ENCODE measurements around the gene EEF1E1.
"Not testable (repeated sequence)": the region's sequence is repeated elsewhere in the genome, so short reads cannot be mapped to it uniquely, and the experiment has no call there.

Gene EEF1E1

GRCh38 chr6:8061736-8062135 is 40.6 kb downstream of the EEF1E1 start:
- no peak for DNase-seq

GRCh38 chr6:8060346-8060745 is 42.0 kb downstream of the EEF1E1 start:
- DNase-seq = no peak

GRCh38 chr6:8059129-8059528 is 43.2 kb downstream of the EEF1E1 start:
- no peak for DNase-seq

- DNase-seq = no peak
Measured at GRCh38 chr6:8057793-8058192, 44.6 kb downstream of the EEF1E1 start.

DNA sequence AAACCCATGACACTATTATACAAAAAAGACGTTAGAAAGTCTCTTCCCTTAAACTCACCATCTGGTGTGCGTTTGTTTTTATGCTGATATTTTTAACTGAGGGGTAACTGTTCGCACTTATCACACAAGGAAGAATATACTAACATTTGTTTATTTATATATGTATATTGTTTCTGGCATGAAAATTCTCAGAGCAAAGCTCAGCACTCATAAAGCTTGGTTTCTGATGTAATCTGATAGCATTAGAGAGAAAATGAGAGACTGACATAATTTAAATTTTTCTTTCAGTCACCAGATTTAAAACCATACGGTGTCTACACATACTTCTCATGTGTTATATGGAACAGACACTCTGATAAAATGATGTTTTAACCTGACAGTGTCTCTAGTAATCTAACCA is 45.1 kb downstream of the EEF1E1 start:
- DNase-seq = no peak

GRCh38 chr6:8054276-8054675 is 48.1 kb downstream of the EEF1E1 start:
- no peak for DNase-seq

DNA sequence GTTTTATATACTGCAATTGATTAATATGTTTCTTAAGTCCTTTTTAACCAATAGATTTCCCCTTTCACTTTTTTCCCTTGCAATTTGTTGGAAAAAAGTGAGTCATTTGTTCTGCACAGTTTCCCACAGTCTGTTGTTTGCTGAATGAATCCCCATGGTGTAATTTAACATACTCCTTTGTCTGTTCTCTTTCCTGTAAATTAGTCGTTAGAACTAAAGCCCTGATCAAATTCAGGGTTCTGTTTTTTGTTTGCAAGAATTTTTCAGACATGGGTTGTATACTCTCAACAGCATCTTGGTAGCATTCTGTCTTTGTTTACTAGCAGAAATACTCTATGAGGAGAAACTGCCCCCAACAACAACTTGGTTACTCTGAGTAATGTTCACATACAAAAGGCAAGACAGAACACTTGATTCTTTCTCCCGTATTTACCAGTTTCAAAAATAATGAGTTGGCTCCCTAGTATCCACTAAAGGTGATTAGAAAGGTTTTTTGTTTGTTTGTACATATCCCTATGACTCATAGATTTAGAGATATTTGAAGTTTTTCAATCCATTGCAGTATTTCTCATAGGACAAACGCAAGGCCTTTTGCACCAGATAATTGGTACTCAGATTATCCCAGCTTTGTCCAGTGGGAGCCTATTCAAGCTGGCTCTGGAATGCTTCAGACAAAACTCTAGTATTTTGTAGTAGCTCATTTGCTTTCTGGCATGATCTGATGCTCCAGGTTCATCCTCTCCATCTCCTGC is 54.6 kb downstream of the EEF1E1 start:
- DNase-seq = no peak

DNA sequence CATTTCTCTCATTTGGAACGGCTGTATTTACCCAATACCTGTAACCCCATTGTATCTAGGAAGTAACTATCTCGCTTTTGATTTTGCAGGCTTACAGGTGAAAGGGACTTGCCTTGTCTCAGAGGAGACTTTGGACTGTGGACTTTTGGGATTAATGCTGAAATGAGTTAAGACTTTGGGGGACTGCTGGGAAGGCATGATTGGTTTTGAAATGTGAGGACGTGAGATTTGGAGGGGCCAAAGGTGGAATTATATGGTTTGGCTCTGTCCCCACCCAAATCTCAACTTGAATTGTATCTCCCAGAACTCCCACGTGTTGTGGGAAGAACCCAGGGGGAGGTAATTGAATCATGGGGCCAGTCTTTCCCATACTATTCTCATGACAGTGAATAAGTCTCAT is 56.6 kb downstream of the EEF1E1 start:
- not testable (repeated sequence) for DNase-seq

- no peak for DNase-seq
Measured at GRCh38 chr6:8043221-8043620, 59.1 kb downstream of the EEF1E1 start.

DNA sequence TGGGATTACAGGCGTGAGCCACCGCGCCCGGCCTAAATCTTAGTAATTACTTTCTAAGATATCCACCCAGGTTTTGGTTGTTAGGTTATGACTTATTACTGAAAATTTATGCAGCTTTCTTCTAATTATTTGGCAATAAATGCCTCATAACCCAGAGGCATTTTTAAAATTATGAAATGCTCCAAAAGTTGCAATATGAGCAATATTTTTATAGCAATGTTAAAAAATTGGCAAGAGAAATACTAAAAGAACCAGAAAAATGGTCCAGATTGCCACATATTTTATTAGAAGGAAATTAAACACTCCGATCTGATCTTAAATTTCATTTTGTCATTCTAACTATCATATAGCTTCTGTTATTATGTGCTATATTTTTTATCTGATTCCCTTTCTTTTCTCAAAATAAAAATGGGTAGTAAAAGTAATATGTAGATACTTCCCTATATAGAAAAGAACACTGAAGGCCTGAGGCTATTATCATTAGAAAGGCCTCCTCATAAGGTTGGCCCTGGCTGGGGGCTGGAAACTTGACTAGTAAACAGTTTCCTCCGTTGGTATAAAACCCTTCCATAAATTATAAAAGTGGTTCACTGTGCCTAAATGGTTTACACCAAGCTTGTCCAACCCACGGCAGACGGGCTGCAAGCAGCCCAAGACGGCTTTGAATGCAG is 60.3 kb downstream of the EEF1E1 start:
- DNase-seq = no peak

- DNase-seq = not testable (repeated sequence)
Measured at GRCh38 chr6:8034107-8034506, 68.2 kb downstream of the EEF1E1 start.

DNA sequence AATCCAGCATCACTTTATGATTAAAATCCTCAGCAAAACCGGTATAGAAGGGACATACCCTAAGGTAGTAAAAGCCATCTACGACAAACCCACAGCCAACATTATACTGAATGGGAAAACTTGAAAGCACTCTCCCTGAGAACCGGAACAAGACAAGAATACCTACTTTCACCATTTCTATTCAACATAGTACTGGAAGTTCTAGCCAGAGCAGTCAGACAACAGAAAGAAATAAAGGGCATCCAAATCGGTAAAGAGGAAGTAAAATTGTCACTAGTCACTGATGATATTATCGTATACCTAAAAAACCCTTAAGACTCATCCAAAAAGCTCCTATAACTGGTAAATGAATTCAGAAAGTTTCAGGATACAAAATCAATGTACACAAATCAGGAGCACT is 71.4 kb downstream of the EEF1E1 start:
- DNase-seq = no peak
